ENCODE data around the gene LCN15.
"Not testable (repeated sequence)": the region's sequence is repeated elsewhere in the genome, so short reads cannot be mapped to it uniquely, and the experiment has no call there.

LCN15 gene

DNA sequence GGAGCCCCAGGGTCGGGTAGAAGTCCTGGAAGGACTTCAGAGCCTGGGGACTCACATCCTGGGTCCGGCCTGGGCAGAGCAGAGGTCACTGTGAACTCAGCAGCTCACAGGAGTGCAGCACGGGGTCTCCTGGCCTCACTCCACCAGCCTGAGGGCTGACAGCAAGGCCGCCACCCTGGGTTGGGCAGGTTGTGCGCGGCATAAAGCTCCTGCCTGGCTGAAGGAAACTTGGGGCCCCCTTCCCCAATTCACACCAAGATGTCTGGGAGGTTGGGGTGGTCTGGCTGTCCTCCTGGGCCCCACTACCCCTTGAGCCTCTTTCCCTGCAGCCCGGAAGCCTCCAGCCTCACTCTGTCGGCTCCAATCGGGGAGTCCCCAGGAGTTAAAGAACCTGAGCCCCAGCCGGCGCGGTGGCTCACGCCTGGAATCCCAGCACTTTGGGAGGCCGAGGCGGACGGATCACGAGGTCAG lies 2.1 kb downstream of the LCN15 start:
- no peak for TF ChIP-seq CTCF (IDR thresholded peaks at IDR 0.05; ENCODE audit: low read depth, low read length, missing control alignments)
- no peak overlapping the region for H3K4me3 ChIP-seq (replicated peaks; ENCODE audit: low read depth, low read length)
- DNase-seq (ENCODE audit: extremely low read depth, low read depth): no peak

GRCh38 chr9:136761545-136761981 lies 2.8 kb downstream of the LCN15 start:
- TF ChIP-seq CTCF (IDR thresholded peaks at IDR 0.05; ENCODE audit: low read depth, low read length, missing control alignments): no peak
- no peak overlapping the region for H3K4me3 ChIP-seq (replicated peaks; ENCODE audit: low read depth, low read length)
- no peak for DNase-seq (ENCODE audit: extremely low read depth, low read depth)

DNA sequence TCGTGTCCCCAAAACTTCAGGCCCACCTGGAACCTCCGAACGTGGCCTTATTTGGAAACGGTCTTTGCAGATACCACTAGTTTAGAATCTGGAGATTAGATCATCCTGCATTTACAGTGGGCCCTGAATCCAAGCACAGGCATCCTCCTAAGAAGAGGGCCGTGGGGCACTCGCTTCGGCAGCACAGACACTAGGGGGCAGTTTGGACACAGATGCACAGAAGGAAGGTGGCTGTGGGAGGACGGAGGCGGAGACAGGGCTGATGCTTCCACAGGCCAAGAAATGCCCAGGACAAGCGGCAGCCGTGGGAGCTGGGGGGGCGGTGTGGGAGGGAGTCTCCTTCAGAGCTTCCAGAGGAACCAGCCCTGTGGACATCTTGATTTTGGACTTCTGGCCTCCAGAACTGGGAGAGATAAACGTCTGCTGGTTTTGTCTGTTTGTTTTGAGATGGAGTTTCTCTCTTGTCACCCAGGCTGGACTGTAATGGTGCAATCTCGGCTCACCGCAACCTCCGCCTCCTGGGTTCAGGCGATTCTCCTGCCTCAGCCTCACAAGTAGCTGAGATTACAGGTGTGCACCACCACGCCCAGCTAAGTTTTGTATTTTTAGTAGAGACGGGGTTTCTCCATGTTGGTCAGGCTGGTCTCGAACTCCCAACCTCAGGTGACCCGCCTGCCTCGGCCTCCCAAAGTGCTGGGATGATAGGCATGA lies 3.3 kb downstream of the LCN15 start:
- peak; percentile 76 for TF ChIP-seq CTCF (IDR thresholded peaks at IDR 0.05; ENCODE audit: low read depth, low read length, missing control alignments)
- DNase-seq (ENCODE audit: extremely low read depth, low read depth): peak; percentile 32
- not testable (repeated sequence) for H3K4me3 ChIP-seq (replicated peaks; ENCODE audit: low read depth, low read length)

GRCh38 chr9:136760424-136760823 lies 3.9 kb downstream of the LCN15 start:
- no peak overlapping the region for H3K4me3 ChIP-seq (replicated peaks; ENCODE audit: low read depth, low read length)
- no peak for DNase-seq (ENCODE audit: extremely low read depth, low read depth)
- TF ChIP-seq CTCF (IDR thresholded peaks at IDR 0.05; ENCODE audit: low read depth, low read length, missing control alignments): no peak

GRCh38 chr9:136759436-136760325 lies 4.6 kb downstream of the LCN15 start:
- TF ChIP-seq CTCF (IDR thresholded peaks at IDR 0.05; ENCODE audit: low read depth, low read length, missing control alignments): no peak

GRCh38 chr9:136759001-136759400 lies 5.3 kb downstream of the LCN15 start:
- TF ChIP-seq CTCF (IDR thresholded peaks at IDR 0.05; ENCODE audit: low read depth, low read length, missing control alignments): no peak
- DNase-seq (ENCODE audit: extremely low read depth, low read depth): no peak
- no peak overlapping the region for H3K4me3 ChIP-seq (replicated peaks; ENCODE audit: low read depth, low read length)

More at GRCh38 chr9:136759436-136760325, 4.6 kb downstream of the LCN15 start:
- H3K4me3 ChIP-seq (replicated peaks; ENCODE audit: low read depth, low read length): no peak overlapping the region
- no peak for DNase-seq (ENCODE audit: extremely low read depth, low read depth)

All from HFF-Myc (cell line).